ENCODE results near the gene KCNQ1.

The KCNQ1 gene

DNA sequence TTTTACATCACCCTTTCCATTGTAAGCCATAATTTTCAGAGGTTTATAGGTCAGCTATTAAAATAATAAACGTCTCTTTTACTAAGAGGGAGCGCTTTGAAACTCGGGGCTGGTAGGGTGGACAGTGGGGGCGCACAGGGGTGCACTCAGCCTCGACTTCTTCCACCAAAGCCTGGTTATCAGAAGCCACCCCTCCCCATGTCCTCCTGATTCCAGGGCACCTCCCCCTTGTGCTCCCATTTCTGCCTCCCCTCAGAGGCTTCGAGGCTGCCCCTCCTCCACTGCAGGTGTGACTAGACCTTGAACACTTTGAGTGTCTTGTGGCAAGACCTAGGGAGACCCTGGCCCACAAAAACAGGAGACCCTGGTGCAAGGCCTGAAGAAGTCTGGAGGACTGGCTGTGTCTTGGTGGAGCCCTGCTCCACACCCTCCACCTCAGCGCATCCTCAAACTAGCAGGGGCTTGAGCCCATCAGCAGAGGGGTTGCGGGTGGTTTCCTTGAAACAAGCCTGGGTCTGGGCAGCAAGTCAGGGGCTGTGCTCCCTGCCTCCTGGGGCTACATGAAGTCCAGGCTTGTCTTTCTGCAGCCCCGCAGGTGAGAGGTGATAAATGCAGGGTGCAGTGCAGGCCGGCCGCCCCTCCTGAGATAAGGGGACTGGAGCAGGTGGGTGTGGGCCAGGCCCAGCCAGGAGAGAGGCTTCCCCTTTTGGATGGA, 437.7 kb downstream of the KCNQ1 start:
- H3K27me3 ChIP-seq (ENCODE audit: insufficient read depth, low read depth, severe bottlenecking) = no peaks in the 10 kb centered on the region
- no peak overlapping the region for H3K4me3 ChIP-seq (ENCODE audit: low read depth, low read length)

DNA sequence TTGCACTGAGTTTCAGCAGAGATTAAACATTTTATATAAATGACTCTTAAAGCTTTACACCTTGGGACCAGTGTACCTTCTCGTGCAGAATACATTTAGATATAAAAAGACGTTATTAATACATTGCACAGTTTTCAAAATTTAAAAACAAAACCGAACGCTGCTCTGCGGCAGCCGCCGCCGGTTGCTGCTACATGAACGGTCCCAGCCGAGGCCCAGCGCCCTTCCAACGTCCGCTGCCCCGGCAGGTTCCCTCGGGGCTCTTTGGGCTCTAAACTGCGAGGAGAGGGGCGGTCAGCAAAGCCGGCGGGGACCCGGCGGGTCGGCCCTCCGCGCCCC, 438.8 kb downstream of the KCNQ1 start:
- Histone ChIP-seq H3K36me3 (peaks cover 5% of the 10 kb centered on the region), H3K27me3 (ENCODE audit: insufficient read depth, low read depth, severe bottlenecking) (no peaks in the 10 kb centered on the region), H3K9me3 (ENCODE audit: severe bottlenecking) (no peaks in the 10 kb centered on the region), H3K27ac (no peak overlapping the region), H3K4me3 (ENCODE audit: low read depth, low read length) (peak overlapping the region; percentile 58)
- TF ChIP-seq, protein P1, sequence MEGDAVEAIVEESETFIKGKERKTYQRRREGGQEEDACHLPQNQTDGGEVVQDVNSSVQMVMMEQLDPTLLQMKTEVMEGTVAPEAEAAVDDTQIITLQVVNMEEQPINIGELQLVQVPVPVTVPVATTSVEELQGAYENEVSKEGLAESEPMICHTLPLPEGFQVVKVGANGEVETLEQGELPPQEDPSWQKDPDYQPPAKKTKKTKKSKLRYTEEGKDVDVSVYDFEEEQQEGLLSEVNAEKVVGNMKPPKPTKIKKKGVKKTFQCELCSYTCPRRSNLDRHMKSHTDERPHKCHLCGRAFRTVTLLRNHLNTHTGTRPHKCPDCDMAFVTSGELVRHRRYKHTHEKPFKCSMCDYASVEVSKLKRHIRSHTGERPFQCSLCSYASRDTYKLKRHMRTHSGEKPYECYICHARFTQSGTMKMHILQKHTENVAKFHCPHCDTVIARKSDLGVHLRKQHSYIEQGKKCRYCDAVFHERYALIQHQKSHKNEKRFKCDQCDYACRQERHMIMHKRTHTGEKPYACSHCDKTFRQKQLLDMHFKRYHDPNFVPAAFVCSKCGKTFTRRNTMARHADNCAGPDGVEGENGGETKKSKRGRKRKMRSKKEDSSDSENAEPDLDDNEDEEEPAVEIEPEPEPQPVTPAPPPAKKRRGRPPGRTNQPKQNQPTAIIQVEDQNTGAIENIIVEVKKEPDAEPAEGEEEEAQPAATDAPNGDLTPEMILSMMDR (IDR thresholded peaks at IDR 0.05; ENCODE audit: low read depth, low read length) = no peak
- no peak for DNase-seq

More for the DNA sequence above, 437.7 kb downstream of the KCNQ1 start:
- Histone ChIP-seq H3K27ac (no peak overlapping the region), H3K9me3 (ENCODE audit: severe bottlenecking) (no peaks in the 10 kb centered on the region), H3K36me3 (peaks cover 5% of the 10 kb centered on the region)
- TF ChIP-seq, protein P1 (IDR thresholded peaks at IDR 0.05; ENCODE audit: low read depth, low read length) = 0 out of 2 replicates have a peak, but pooled peaks have one; percentile 6
- DNase-seq = peak; percentile 27

DNA sequence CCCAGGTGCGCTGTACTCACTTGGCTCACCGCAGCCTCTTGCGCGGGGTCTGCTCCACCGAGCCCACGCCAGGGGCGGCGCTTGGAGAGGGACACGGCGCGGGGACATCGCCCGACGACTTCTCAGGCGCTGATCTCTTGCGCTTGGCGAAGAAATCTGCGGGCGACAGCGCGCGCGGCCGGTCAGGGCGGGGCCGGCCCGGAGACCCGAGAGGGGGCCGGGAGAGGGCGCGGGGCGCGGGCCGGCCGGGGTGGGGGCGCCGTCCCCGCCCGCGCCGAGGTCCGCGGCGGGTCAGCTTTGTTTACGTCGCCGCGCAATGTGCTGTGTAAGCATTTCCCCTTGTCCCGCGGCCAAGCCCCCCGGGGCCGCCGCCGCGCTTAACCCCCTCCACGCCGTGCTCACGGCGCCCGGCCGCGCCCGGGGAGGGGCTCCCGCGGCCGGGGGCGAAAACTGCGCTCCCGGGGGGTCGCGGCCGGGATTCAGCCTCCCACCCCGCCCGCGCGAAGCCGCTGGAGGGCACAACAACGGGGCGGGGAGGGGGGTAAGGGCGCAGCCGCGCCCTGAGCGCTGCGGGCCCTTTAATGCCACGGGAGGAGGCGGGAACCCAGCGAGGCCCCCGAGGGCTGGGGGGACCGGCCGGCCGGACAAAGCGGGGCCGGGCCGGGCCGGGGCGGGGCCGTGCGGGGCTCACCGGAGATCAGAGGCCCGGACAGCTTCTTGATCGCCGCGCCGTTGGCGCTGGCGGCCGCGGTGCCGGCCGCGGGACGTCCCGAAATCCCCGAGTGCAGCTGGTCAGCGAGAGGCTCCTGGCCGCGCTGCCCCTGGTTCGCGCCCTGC, 439.4 kb downstream of the KCNQ1 start:
- Histone ChIP-seq H3K27ac (peak overlapping the region; percentile 67; the same call in 1 of the 2 replicates), H3K27me3 (ENCODE audit: insufficient read depth, low read depth, severe bottlenecking) (no peaks in the 10 kb centered on the region), H3K9me3 (ENCODE audit: severe bottlenecking) (no peaks in the 10 kb centered on the region), H3K36me3 (peaks cover 5% of the 10 kb centered on the region), H3K4me3 (ENCODE audit: low read depth, low read length) (peak overlapping the region; percentile 58)
- peak; percentile 47 for DNase-seq
- TF ChIP-seq, protein P1 (IDR thresholded peaks at IDR 0.05; ENCODE audit: low read depth, low read length) = no peak

DNA sequence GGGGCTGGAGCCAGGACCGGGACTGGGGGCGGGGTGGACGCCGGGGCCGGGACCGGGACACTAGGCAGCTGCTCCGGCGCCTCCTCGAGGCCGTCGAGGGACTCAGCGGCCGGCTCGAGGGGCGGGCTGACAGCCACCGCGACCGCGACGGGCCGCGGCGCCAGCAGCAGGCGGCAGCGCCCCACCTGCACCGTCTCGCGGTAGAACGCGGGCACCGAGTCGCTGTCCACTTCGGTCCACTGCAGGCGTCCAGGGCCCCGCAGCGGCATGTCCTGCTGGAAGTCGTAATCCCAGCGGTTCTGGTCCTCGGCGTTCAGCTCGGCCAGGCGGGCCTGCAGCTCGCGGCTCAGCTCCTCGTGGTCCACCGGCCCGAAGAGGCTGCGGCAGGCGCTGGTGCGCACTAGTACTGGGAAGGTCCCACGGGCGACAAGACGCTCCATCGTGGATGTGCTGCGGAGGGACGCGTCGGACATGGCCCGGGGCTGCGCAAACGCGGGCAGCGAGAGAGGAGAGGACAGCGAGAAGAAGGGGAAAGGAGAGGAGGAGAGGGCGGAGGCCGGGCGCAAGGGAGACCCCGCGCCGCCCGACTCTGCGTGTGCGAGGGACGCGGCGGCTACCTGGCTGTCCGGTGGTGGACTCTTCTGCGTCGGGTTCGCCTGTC, 440.3 kb downstream of the KCNQ1 start:
- no peaks in the 10 kb centered on the region for H3K27me3 ChIP-seq (ENCODE audit: insufficient read depth, low read depth, severe bottlenecking)

DNA sequence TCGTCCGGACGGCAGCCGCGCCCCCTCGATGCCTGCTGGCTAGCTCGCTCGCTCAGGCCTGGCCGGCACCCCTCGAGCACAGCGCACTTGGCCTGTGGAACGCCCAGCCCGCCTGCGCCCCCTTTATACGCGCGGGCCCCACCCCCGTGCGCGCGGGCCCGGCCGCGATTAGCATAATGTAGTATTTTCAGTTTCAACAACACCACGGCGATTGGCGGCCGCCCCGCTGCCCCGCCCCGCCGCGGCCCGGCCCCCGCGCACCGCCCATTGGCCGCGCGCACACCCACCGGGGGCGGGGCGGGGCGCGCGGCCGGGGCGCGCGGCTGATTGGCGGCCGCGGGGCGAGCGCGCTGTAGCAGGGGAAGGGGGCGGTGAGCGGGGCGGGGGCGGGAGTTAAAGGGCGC, 440.9 kb downstream of the KCNQ1 start, which contains the start of gene CDKN1C:
Gene CDKN1C (minus strand): TSS at position 98 of the 404 bp plus-strand sequence. CDS start 319 bp downstream, outside the sequence.
- peak within 1 kb of the TSS; percentile 68 for H3K27ac ChIP-seq
- peaks cover 5% of the 10 kb centered on the region for H3K36me3 ChIP-seq
- peak; percentile 88 for DNase-seq
- H3K27me3 ChIP-seq (ENCODE audit: insufficient read depth, low read depth, severe bottlenecking) = no peaks in the 10 kb centered on the region
- peak within 1 kb of the TSS; percentile 65 for H3K4me3 ChIP-seq (ENCODE audit: low read depth, low read length)
- H3K9me3 ChIP-seq (ENCODE audit: severe bottlenecking) = no peaks in the 10 kb centered on the region
- TF ChIP-seq, protein P1 (IDR thresholded peaks at IDR 0.05; ENCODE audit: low read depth, low read length) = no peak

More for the DNA sequence above, 440.3 kb downstream of the KCNQ1 start:
- Histone ChIP-seq H3K27ac (peak overlapping the region; percentile 46), H3K9me3 (ENCODE audit: severe bottlenecking) (no peaks in the 10 kb centered on the region), H3K4me3 (ENCODE audit: low read depth, low read length) (peak overlapping the region; percentile 65), H3K36me3 (peaks cover 5% of the 10 kb centered on the region)
- peak; percentile 66 for DNase-seq
- TF ChIP-seq, protein P1 (IDR thresholded peaks at IDR 0.05; ENCODE audit: low read depth, low read length) = peak; percentile 62
